Activated T-helper 1 cell treated with anti-CD3 and anti-CD28 coated beads, Interleukin-12 subunit alpha, Interleukin-12 subunit beta, Interleukin-2, Interleukin-4 antibody, amounts not matched to agents 30 ng/mL and 10 ng/mL and 1 ng/mL, durations not matched to agents 14 hours and 24 hours and 36 hours (primary cell): ENCODE data around the gene UCP1. TPM values are rescaled to one million over a fixed set of nuclear protein-coding genes. Genes with fewer than 3 reads are reported as not detected.

Source experiments
- DNase-seq: peaks from one replicate; pipeline ENCODE4 v3.0.0; 2021; ENCODE audit warnings: low spot score
- H3K27ac Mint-ChIP-seq: one replicate; pipeline ENCODE4 v1.8.0; 2021; ENCODE audit warnings: mild to moderate bottlenecking, mixed read lengths
- H3K27me3 Mint-ChIP-seq: one replicate; pipeline ENCODE4 v1.8.0; 2022; ENCODE audit warnings: mild to moderate bottlenecking, moderate library complexity, mixed read lengths; ENCODE audit not compliant: insufficient read depth
- H3K36me3 Mint-ChIP-seq: one replicate; pipeline ENCODE4 v1.8.0; 2021; ENCODE audit warnings: low read depth, mixed read lengths
- H3K4me1 Mint-ChIP-seq: one replicate; pipeline ENCODE4 v1.8.0; 2021; ENCODE audit warnings: low read depth, mixed read lengths
- H3K4me3 Mint-ChIP-seq: one replicate; pipeline ENCODE4 v1.8.0; 2021; ENCODE audit warnings: mild to moderate bottlenecking, moderate library complexity, mixed read lengths
- H3K9me3 Mint-ChIP-seq: one replicate; pipeline ENCODE4 v1.8.0; 2021; ENCODE audit warnings: mixed read lengths
- intact Hi-C: fragments of 100-400 bp; cut with micrococcal nuclease; formaldehyde crosslinking; loops from one replicate; pipeline ENCODE4 v1.15.1; 2024
- total RNA-seq: library from RNA; stranded (reverse); gene quantifications from 2 replicates; pipeline ENCODE4 v1.2.3, GENCODE V29; 2022

The UCP1 gene
- not detected in 2 replicates for total RNA-seq

GRCh38 chr4:140568507-140569306 lies at the start of gene UCP1:
Gene UCP1, minus strand, starts transcription at chr4:140568961. Its CDS starts 232 bp downstream, at chr4:140568729.
- H3K27me3 Mint-ChIP-seq = peaks cover 45% of the 10 kb centered on the region
- H3K9me3 Mint-ChIP-seq = peaks cover 11% of the 10 kb centered on the region
- H3K4me3 Mint-ChIP-seq = peak within 1 kb of the TSS; percentile 62
- intact Hi-C loops = no loop called here
- no peaks in the 10 kb centered on the region for H3K4me1 Mint-ChIP-seq
- H3K27ac Mint-ChIP-seq = no peak within 1 kb of the TSS
- DNase-seq = no peak
- H3K36me3 Mint-ChIP-seq = no peaks in the 10 kb centered on the region

GRCh38 chr4:140617499-140618248 lies 48.9 kb upstream of the UCP1 start:
- H3K27me3 Mint-ChIP-seq = peaks cover 3% of the 10 kb centered on the region

GRCh38 chr4:140615451-140615850 lies 46.7 kb upstream of the UCP1 start:
- Mint-ChIP-seq H3K27me3 (peaks cover 8% of the 10 kb centered on the region), H3K9me3 (no peaks in the 10 kb centered on the region), H3K4me1 (no peaks in the 10 kb centered on the region), H3K4me3 (no peak overlapping the region), H3K27ac (no peak overlapping the region), H3K36me3 (no peaks in the 10 kb centered on the region)
- no peak for DNase-seq
- intact Hi-C loops = no loop called here

More at GRCh38 chr4:140617499-140618248, 48.9 kb upstream of the UCP1 start:
- intact Hi-C loops = no loop called here
- Mint-ChIP-seq H3K27ac (no peak overlapping the region), H3K4me1 (no peaks in the 10 kb centered on the region), H3K4me3 (no peak overlapping the region), H3K9me3 (no peaks in the 10 kb centered on the region), H3K36me3 (no peaks in the 10 kb centered on the region)
- DNase-seq = no peak

GRCh38 chr4:140612357-140612756 lies 43.6 kb upstream of the UCP1 start:
- H3K27ac Mint-ChIP-seq = no peak overlapping the region
- no peak overlapping the region for H3K4me3 Mint-ChIP-seq
- H3K27me3 Mint-ChIP-seq = peaks cover 11% of the 10 kb centered on the region
- H3K9me3 Mint-ChIP-seq = no peaks in the 10 kb centered on the region
- DNase-seq = no peak
- H3K36me3 Mint-ChIP-seq = no peaks in the 10 kb centered on the region
- H3K4me1 Mint-ChIP-seq = no peaks in the 10 kb centered on the region
- intact Hi-C loops = no loop called here

- Mint-ChIP-seq H3K4me1 (no peaks in the 10 kb centered on the region), H3K9me3 (no peaks in the 10 kb centered on the region), H3K27ac (no peak overlapping the region)
Measured at GRCh38 chr4:140611854-140612253, 43.1 kb upstream of the UCP1 start.

GRCh38 chr4:140609548-140610425 lies 41.0 kb upstream of the UCP1 start:
- Mint-ChIP-seq H3K9me3 (no peaks in the 10 kb centered on the region), H3K4me1 (no peaks in the 10 kb centered on the region), H3K36me3 (no peaks in the 10 kb centered on the region), H3K27ac (no peak overlapping the region), H3K27me3 (peaks cover 13% of the 10 kb centered on the region), H3K4me3 (no peak overlapping the region)
- no peak for DNase-seq
- intact Hi-C loops = loop anchor here (1.0 kb wide), 2 partner anchors 86 to 249 kb away; no protein-coding TSS in a partner anchor

More at GRCh38 chr4:140611854-140612253, 43.1 kb upstream of the UCP1 start:
- Mint-ChIP-seq H3K36me3 (no peaks in the 10 kb centered on the region), H3K4me3 (no peak overlapping the region), H3K27me3 (peaks cover 11% of the 10 kb centered on the region)
- no peak for DNase-seq
- intact Hi-C loops = no loop called here

GRCh38 chr4:140607852-140608251 lies 39.1 kb upstream of the UCP1 start:
- intact Hi-C loops = no loop called here
- Mint-ChIP-seq H3K27ac (no peak overlapping the region), H3K36me3 (no peaks in the 10 kb centered on the region), H3K4me1 (no peaks in the 10 kb centered on the region), H3K27me3 (peaks cover 13% of the 10 kb centered on the region), H3K4me3 (no peak overlapping the region), H3K9me3 (no peaks in the 10 kb centered on the region)
- DNase-seq = no peak

GRCh38 chr4:140604544-140604943 lies 35.8 kb upstream of the UCP1 start:
- no peak for DNase-seq
- intact Hi-C loops = no loop called here
- no peak overlapping the region for H3K27ac Mint-ChIP-seq
- peaks cover 3% of the 10 kb centered on the region for H3K27me3 Mint-ChIP-seq
- H3K4me1 Mint-ChIP-seq = no peaks in the 10 kb centered on the region
- no peak overlapping the region for H3K4me3 Mint-ChIP-seq
- no peaks in the 10 kb centered on the region for H3K36me3 Mint-ChIP-seq
- no peaks in the 10 kb centered on the region for H3K9me3 Mint-ChIP-seq

GRCh38 chr4:140603286-140603685 lies 34.5 kb upstream of the UCP1 start:
- DNase-seq = no peak
- Mint-ChIP-seq H3K27ac (no peak overlapping the region), H3K4me1 (no peaks in the 10 kb centered on the region), H3K27me3 (peaks cover 3% of the 10 kb centered on the region), H3K36me3 (no peaks in the 10 kb centered on the region), H3K9me3 (no peaks in the 10 kb centered on the region), H3K4me3 (no peak overlapping the region)
- intact Hi-C loops = no loop called here

GRCh38 chr4:140602714-140603113 lies 34.0 kb upstream of the UCP1 start:
- no peak overlapping the region for H3K27ac Mint-ChIP-seq
- no peak overlapping the region for H3K4me3 Mint-ChIP-seq
- no peaks in the 10 kb centered on the region for H3K4me1 Mint-ChIP-seq
- intact Hi-C loops = no loop called here
- no peaks in the 10 kb centered on the region for H3K9me3 Mint-ChIP-seq
- no peaks in the 10 kb centered on the region for H3K36me3 Mint-ChIP-seq
- H3K27me3 Mint-ChIP-seq = peaks cover 3% of the 10 kb centered on the region
- no peak for DNase-seq

GRCh38 chr4:140600408-140600807 lies 31.6 kb upstream of the UCP1 start:
- H3K4me3 Mint-ChIP-seq = no peak overlapping the region
- H3K27me3 Mint-ChIP-seq = peaks cover 4% of the 10 kb centered on the region
- no peaks in the 10 kb centered on the region for H3K9me3 Mint-ChIP-seq
- H3K27ac Mint-ChIP-seq = no peak overlapping the region
- no peaks in the 10 kb centered on the region for H3K4me1 Mint-ChIP-seq
- H3K36me3 Mint-ChIP-seq = no peaks in the 10 kb centered on the region
- no peak for DNase-seq
- intact Hi-C loops = no loop called here

GRCh38 chr4:140595065-140595464 lies 26.3 kb upstream of the UCP1 start:
- DNase-seq = no peak
- Mint-ChIP-seq H3K4me1 (peaks cover 4% of the 10 kb centered on the region), H3K9me3 (no peaks in the 10 kb centered on the region), H3K27ac (no peak overlapping the region), H3K36me3 (no peaks in the 10 kb centered on the region), H3K4me3 (no peak overlapping the region), H3K27me3 (peaks cover 29% of the 10 kb centered on the region)
- intact Hi-C loops = no loop called here
